K562 (cell line): ENCODE measurements around the gene MATR3. TPM values are rescaled to one million over a fixed set of nuclear protein-coding genes. Genes with fewer than 3 reads are reported as not detected.

Experiments
- ATAC-seq: fragments of 200-7000 bp; cut with Tn5 transposase; 3 replicates; pipeline ENCODE4 v1.9.1; 2020; ENCODE audit warnings: moderate library complexity
- BruUV-seq: library from RNA; stranded (reverse); fragments of 400-500 nt; replicated peaks from 2 replicates; lab custom pipeline; 2021; lab: Mats Ljungman, UMichigan
- CTCF ChIA-PET: fragments of 300-600 bp; formaldehyde crosslinking; extraction: SDS; loops from one replicate; lab custom pipeline; 2021; ENCODE audit warnings: low intra/inter-chr PET ratio; lab: Yijun Ruan, JAX
- POLR2A ChIA-PET: fragments of 300-600, 350-650 bp; sonication (Branson Sonifier 250); formaldehyde crosslinking; extraction: SDS; loops from one replicate; lab custom pipeline; 2021; ENCODE audit warnings: antibody characterized with exemption, inconsistent platforms; lab: Yijun Ruan, JAX
- DNase-seq, 4 experiments: peaks; one replicate each; pipeline versions ENCODE4 v3.0.0 to v3.0.0-alpha.2; 2011 to 2018; ENCODE audit warnings: low spot score in 3 of 4, mixed read lengths in 3 of 4; ENCODE audit errors: extremely low read depth in 1 of 4
- FAIRE-seq: peaks from 2 replicates; lab custom pipeline; 2011; peaks lifted over from hg19 to GRCh38; lab: Jason Lieb, UNC
- H2AFZ ChIP-seq: 2 replicates; pipeline ENCODE4 v1.6.0; 2011; ENCODE audit warnings: low read depth, low read length, control low read depth, inconsistent platforms
- H3K27ac ChIP-seq: fragments of 200-600 bp; 3 replicates; pipeline ENCODE4 v1.8.0; 2011; ENCODE audit warnings: low read depth, mild to moderate bottlenecking, control low read depth, inconsistent platforms, low read length, moderate library complexity, mixed read lengths; ENCODE audit errors: extremely low read depth
- H3K27me3 ChIP-seq, 2 experiments: fragments of 300-600 bp in 1 of 2; 2 replicates in 1 of 2; 3 replicates in 1 of 2; pipeline versions ENCODE4 v1.6.0 to v1.8.0; 2011; ENCODE audit warnings: inconsistent platforms in 2 of 2, low read length in 2 of 2, mild to moderate bottlenecking in 1 of 2, mixed read lengths in 1 of 2, moderate library complexity in 1 of 2; ENCODE audit not compliant: control insufficient read depth in 2 of 2, insufficient read depth in 2 of 2
- H3K36me3 ChIP-seq: fragments of 300-600 bp; 3 replicates; pipeline ENCODE4 v1.8.0; 2011; ENCODE audit warnings: mild to moderate bottlenecking, low read length, inconsistent platforms; ENCODE audit not compliant: control insufficient read depth, insufficient read depth
- H3K4me1 ChIP-seq, 2 experiments: fragments of 200-600 bp in 1 of 2; replicated peaks in 1 of 2; 2 replicates in 1 of 2; 3 replicates in 1 of 2; pipeline versions ENCODE4 v1.5.1 to v1.8.0; 2011; ENCODE audit warnings: inconsistent platforms in 2 of 2, low read length in 2 of 2, mild to moderate bottlenecking in 1 of 2, mixed read lengths in 1 of 2, moderate library complexity in 1 of 2; ENCODE audit not compliant: control insufficient read depth in 2 of 2, insufficient read depth in 2 of 2
- H3K4me2 ChIP-seq: 2 replicates; pipeline ENCODE4 v1.6.1; 2011; ENCODE audit warnings: low read length, control low read depth, inconsistent platforms, mixed read lengths; ENCODE audit not compliant: insufficient read depth
- H3K4me3 ChIP-seq: fragments of 200-600 bp; sonication (generic), shearing (Covaris generic); 2 replicates; pipeline ENCODE4 v1.5.1; 2016; ENCODE audit warnings: control low read depth, inconsistent platforms
- H3K79me2 ChIP-seq: fragments of 200-600 bp; 3 replicates; pipeline ENCODE4 v1.8.0; 2011; ENCODE audit warnings: low read length, inconsistent platforms; ENCODE audit not compliant: control insufficient read depth, insufficient read depth
- H3K9ac ChIP-seq, 2 experiments: 2 replicates each; pipeline versions ENCODE4 v1.6.0 to v1.6.1; 2011; ENCODE audit warnings: low read depth in 2 of 2, low read length in 2 of 2, control low read depth in 1 of 2, inconsistent platforms in 1 of 2, mild to moderate bottlenecking in 1 of 2, mixed read lengths in 1 of 2; ENCODE audit not compliant: insufficient read depth in 1 of 2
- H3K9me1 ChIP-seq: one replicate; pipeline ENCODE4 v1.6.0; 2011; ENCODE audit warnings: inconsistent platforms, mild to moderate bottlenecking, low read length, moderate library complexity; ENCODE audit not compliant: control insufficient read depth, insufficient read depth
- H3K9me3 ChIP-seq: replicated peaks from 2 replicates; pipeline ENCODE4 v1.5.1; 2011; ENCODE audit warnings: low read depth, low read length, inconsistent platforms; ENCODE audit not compliant: control insufficient read depth, insufficient read depth
- H4K20me1 ChIP-seq: replicated peaks from 2 replicates; pipeline ENCODE4 v1.6.1; 2011; ENCODE audit warnings: low read length, inconsistent platforms, mixed read lengths; ENCODE audit not compliant: control insufficient read depth, insufficient read depth
- FOXP4 ChIP-seq: sonication (generic); formaldehyde crosslinking; IDR thresholded peaks from 2 replicates; pipeline ENCODE4 v1.8.0; 2022; ENCODE audit warnings: mild to moderate bottlenecking, missing genetic modification reagents, borderline replicate concordance
- GABPA ChIP-seq: fragments of 200-800 bp; sonication (Bioruptor generic); conservative IDR thresholded peaks from 2 replicates; pipeline ENCODE4 v1.6.1; 2016; ENCODE audit warnings: low read depth, missing genetic modification characterization, missing compliant biosample characterization
- MEF2D ChIP-seq: conservative IDR thresholded peaks from 2 replicates; pipeline ENCODE4 v1.6.1; 2016; ENCODE audit warnings: low read depth, missing genetic modification characterization, missing compliant biosample characterization
- NCOA6 ChIP-seq: fragments of 450-650 bp; IDR thresholded peaks from 2 replicates; pipeline ENCODE4 v1.6.1; 2017; ENCODE audit warnings: mild to moderate bottlenecking
- RAD21 ChIP-seq, 2 experiments: fragments of 250-450 bp in 1 of 2; fragments of 450-650 bp in 1 of 2; sonication (Bioruptor Pico) in 1 of 2; formaldehyde crosslinking in 1 of 2; IDR thresholded peaks in 1 of 2; conservative IDR thresholded peaks in 1 of 2; 2 replicates each; pipeline versions ENCODE4 v1.4.0 to v1.8.0; 2020 to 2022; ENCODE audit warnings: mild to moderate bottlenecking in 2 of 2, moderate library complexity in 1 of 2
- TCF7 ChIP-seq: sonication (generic); IDR thresholded peaks from 2 replicates; pipeline ENCODE4 v1.6.1; 2016; ENCODE audit warnings: antibody characterized with exemption, borderline replicate concordance
- ZKSCAN1 ChIP-seq: fragments of 150-350 bp; IDR thresholded peaks from 2 replicates; pipeline ENCODE4 v1.6.1; 2016; ENCODE audit warnings: low read depth, low read length
- ZNF830 ChIP-seq: fragments of 250-450 bp; sonication (Bioruptor Pico); IDR thresholded peaks from 2 replicates; pipeline ENCODE4 v1.5.0; 2021; ENCODE audit warnings: mild to moderate bottlenecking
- in situ Hi-C: fragments of 300-500 bp; cut with MboI; formaldehyde crosslinking; loops from 4 replicates; pipeline ENCODE4 v1.15.0; 2018; ENCODE audit warnings: inconsistent platforms, mixed read lengths
- intact Hi-C: fragments of 100-400 bp; cut with micrococcal nuclease; formaldehyde crosslinking; loops from 2 replicates; pipeline ENCODE4 v1.14.2; 2022
- polyA plus RNA-seq, 8 experiments: library from polyadenylated mRNA; depleted of rRNA in 4 of 8; stranded (reverse) in 5 of 8; unstranded in 3 of 8; fragments of >200 nt; fragmentation: Nextera tagmentation in 2 of 8; fragmentation: Illumina TruSeq in 1 of 8; extraction: Ambion mirVana in 2 of 8; extraction: Trizol in 1 of 8; gene quantifications; 2 replicates each; pipeline versions ENCODE4 v1.2.1 to v1.2.3, GENCODE V29; 2011 to 2014; ENCODE audit warnings: inconsistent platforms in 1 of 8, missing spikeins in 1 of 8
- total RNA-seq, 7 experiments: library from RNA; depleted of rRNA in 6 of 7; stranded (reverse); fragments of >200 nt in 6 of 7; fragmentation: Illumina TruSeq in 2 of 7; extraction: Trizol in 2 of 7; gene quantifications; 2 replicates each; pipeline versions ENCODE4 v1.2.1 to v1.2.3, GENCODE V29; 2011 to 2021; ENCODE audit warnings: low replicate concordance in 1 of 7

The MATR3 gene
- total and polyA plus RNA-seq, 9 of the 15 experiments (the other 6 are each of a cell fraction or from before 2014, with no cell fraction given): 150 to 425 (median 263) TPM

- intact Hi-C loops (no loop called here), in situ Hi-C loops (no loop called here)
- H4K20me1 ChIP-seq: no peaks in the 10 kb centered on the region
- peaks cover 0 to 10% of the 10 kb centered on the region in 2 experiments; a peak in 2 of 5 replicates for H3K4me1 ChIP-seq
- no TSS peak for BruUV-seq
- CTCF ChIA-PET: no interaction called here
- DNase-seq: no peak
- H3K27ac ChIP-seq: no peak overlapping the region
- TF ChIP-seq MEF2D (tag) (no peak), RAD21 (CRISPR knock-in tag; conservative IDR thresholded peaks at IDR 0.05 in 1 of 2, IDR thresholded peaks at IDR 0.05 in 1 of 2) (peak in 1 of 2 experiments; percentile 8; a peak in 1 of 4 replicates), FOXP4 (CRISPR knock-in tag) (no peak), TCF7 (no peak), ZKSCAN1 (peak; percentile 69), GABPA (tag) (no peak), ZNF830 (no peak), NCOA6 (no peak)
- TF ChIP-seq, all 486 proteins: peak for 2
- Histone ChIP-seq H3K4me2 (peak overlapping the region; percentile 28; the same call in 1 of the 2 replicates), H3K36me3 (no peaks in the 10 kb centered on the region), H2AFZ (peak overlapping the region; percentile 57; the same call in 1 of the 2 replicates), H3K9ac (no peak overlapping the region), H3K9me3 (no peaks in the 10 kb centered on the region), H3K79me2 (no peaks in the 10 kb centered on the region), H3K27me3 (no peaks in the 10 kb centered on the region), H3K9me1 (no peaks in the 10 kb centered on the region), H3K4me3 (no peak overlapping the region)
- FAIRE-seq: no peak
- POLR2A ChIA-PET: interaction anchor here (0.5 to 1.2 kb wide), 4 partner anchors 9 to 1032 kb away, joined by 3 read pairs; partner anchors contain the start of gene CDC23
- ATAC-seq: no peak; the same call in 2 of the 3 replicates
These were observed 47.8 kb upstream of the MATR3 start for GRCh38 chr5:139245637-139246339.
